ENCODE results near the gene APC.

GRCh38 chr5:112711436-112711835 is 26.2 kb upstream of the APC start:
- TF ChIP-seq, protein P1, sequence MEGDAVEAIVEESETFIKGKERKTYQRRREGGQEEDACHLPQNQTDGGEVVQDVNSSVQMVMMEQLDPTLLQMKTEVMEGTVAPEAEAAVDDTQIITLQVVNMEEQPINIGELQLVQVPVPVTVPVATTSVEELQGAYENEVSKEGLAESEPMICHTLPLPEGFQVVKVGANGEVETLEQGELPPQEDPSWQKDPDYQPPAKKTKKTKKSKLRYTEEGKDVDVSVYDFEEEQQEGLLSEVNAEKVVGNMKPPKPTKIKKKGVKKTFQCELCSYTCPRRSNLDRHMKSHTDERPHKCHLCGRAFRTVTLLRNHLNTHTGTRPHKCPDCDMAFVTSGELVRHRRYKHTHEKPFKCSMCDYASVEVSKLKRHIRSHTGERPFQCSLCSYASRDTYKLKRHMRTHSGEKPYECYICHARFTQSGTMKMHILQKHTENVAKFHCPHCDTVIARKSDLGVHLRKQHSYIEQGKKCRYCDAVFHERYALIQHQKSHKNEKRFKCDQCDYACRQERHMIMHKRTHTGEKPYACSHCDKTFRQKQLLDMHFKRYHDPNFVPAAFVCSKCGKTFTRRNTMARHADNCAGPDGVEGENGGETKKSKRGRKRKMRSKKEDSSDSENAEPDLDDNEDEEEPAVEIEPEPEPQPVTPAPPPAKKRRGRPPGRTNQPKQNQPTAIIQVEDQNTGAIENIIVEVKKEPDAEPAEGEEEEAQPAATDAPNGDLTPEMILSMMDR (IDR thresholded peaks at IDR 0.05), result no peak
- no peak for TF ChIP-seq POLR2A (IDR thresholded peaks at IDR 0.05)

Data from right lobe of liver (tissue), 4 donors.